Head of caudate nucleus (tissue), 42 donors: ENCODE data around the gene PLXNB3.
"Not testable (repeated sequence)": the region's sequence is repeated elsewhere in the genome, so short reads cannot be mapped to it uniquely, and the experiment has no call there.

Experiments
- DNase-seq, 42 donors: peaks; one replicate each; pipeline versions ENCODE4 v3.0.0 to v3.0.0-alpha.2; 2020 to 2021; ENCODE audit warnings: mixed read lengths in 7 of 42
- intact Hi-C: fragments of 100-400 bp; cut with DNase I; formaldehyde crosslinking; loops from one replicate; pipeline ENCODE4 v1.15.0; 2022

PLXNB3 gene

GRCh38 chrX:153745067-153745433 is 19.0 kb upstream of the PLXNB3 start:
- DNase-seq: peak in 2 of 42 donors; percentile 30 to 37
- intact Hi-C loops: not testable (repeated sequence)

GRCh38 chrX:153746359-153746758 is 17.7 kb upstream of the PLXNB3 start:
- DNase-seq: peak in 1 of 42 donors; percentile 8
- intact Hi-C loops: no loop called here

- intact Hi-C loops: not testable (repeated sequence)
- DNase-seq: peak in 1 of 42 donors; percentile 9
Measured at GRCh38 chrX:153746991-153747390, 17.1 kb upstream of the PLXNB3 start.

- DNase-seq: peak in 24 of 42 donors; percentile 28 to 78 (median 54)
- intact Hi-C loops: not testable (repeated sequence)
Measured at GRCh38 chrX:153749017-153749416, 15.0 kb upstream of the PLXNB3 start.

GRCh38 chrX:153750127-153750774 is 13.8 kb upstream of the PLXNB3 start:
- peak in 5 of 42 donors; percentile 5 to 24 (median 14) for DNase-seq
- intact Hi-C loops: no loop called here

GRCh38 chrX:153755136-153755535 is 8.9 kb upstream of the PLXNB3 start:
- intact Hi-C loops: no loop called here
- no peak for DNase-seq

- peak in 6 of 42 donors; percentile 6 to 43 (median 16) for DNase-seq
- intact Hi-C loops: no loop called here
Measured at GRCh38 chrX:153761863-153762262, 2.2 kb upstream of the PLXNB3 start.

- intact Hi-C loops: no loop called here
- peak in 8 of 42 donors; percentile 3 to 36 (median 18) for DNase-seq
Measured at GRCh38 chrX:153762626-153763173, 1.3 kb upstream of the PLXNB3 start.

- intact Hi-C loops: no loop called here
- peak in 12 of 42 donors; percentile 1 to 34 (median 16) for DNase-seq
Measured at GRCh38 chrX:153763298-153763932, 634 bp upstream of the PLXNB3 start.

- intact Hi-C loops: loop anchor here (2.0 kb wide), 2 partner anchors 76 to 182 kb away; no protein-coding TSS in a partner anchor
- no peak for DNase-seq
Measured at GRCh38 chrX:153764786-153765137, 713 bp downstream of the PLXNB3 start.

GRCh38 chrX:153765138-153766079 is 1.4 kb downstream of the PLXNB3 start:
- intact Hi-C loops: loop anchor here (2.0 kb wide), 2 partner anchors 77 to 181 kb away; no protein-coding TSS in a partner anchor
- DNase-seq: peak; percentile 79 to 98 (median 92)

- peak; percentile 29 to 88 (median 68) for DNase-seq
- intact Hi-C loops: no loop called here
Measured at GRCh38 chrX:153766098-153766817, 2.2 kb downstream of the PLXNB3 start.

- DNase-seq: peak in 16 of 42 donors; percentile 9 to 45 (median 22)
- intact Hi-C loops: no loop called here
Measured at GRCh38 chrX:153766871-153767673, 3.0 kb downstream of the PLXNB3 start.

GRCh38 chrX:153767674-153768055 is 3.6 kb downstream of the PLXNB3 start:
- DNase-seq: peak in 14 of 42 donors; percentile 1 to 43 (median 12)

GRCh38 chrX:153768311-153769157 is 4.5 kb downstream of the PLXNB3 start:
- intact Hi-C loops: no loop called here
- peak in 14 of 42 donors; percentile 12 to 46 (median 22) for DNase-seq

More at GRCh38 chrX:153767674-153768055, 3.6 kb downstream of the PLXNB3 start:
- intact Hi-C loops: no loop called here

- peak in 13 of 42 donors; percentile 1 to 40 (median 15) for DNase-seq
Measured at GRCh38 chrX:153769158-153769864, 5.3 kb downstream of the PLXNB3 start.

More at GRCh38 chrX:153769158-153769864, 5.3 kb downstream of the PLXNB3 start:
- intact Hi-C loops: no loop called here
